H1 (cell line): ENCODE data around the gene ROR1. TPM values are rescaled to one million over a fixed set of nuclear protein-coding genes. Genes with fewer than 3 reads are reported as not detected.

ENCODE experiments used
- CEBPB ChIP-seq: IDR thresholded peaks from 2 replicates; pipeline ENCODE4 v1.6.1; 2012; ENCODE audit warnings: low read depth, low read length
- CREB1 ChIP-seq: IDR thresholded peaks from 2 replicates; pipeline ENCODE4 v1.6.1; 2012; ENCODE audit warnings: inconsistent platforms
- TBP ChIP-seq: IDR thresholded peaks from 2 replicates; pipeline ENCODE4 v1.6.1; 2011; ENCODE audit warnings: low read depth, low read length, improper control_type of control experiment
- polyA plus RNA-seq, 7 experiments: library from polyadenylated mRNA; depleted of rRNA in 3 of 7; stranded (reverse) in 5 of 7; unstranded in 2 of 7; fragments of >200 nt in 5 of 7; fragments of 200-250 nt in 2 of 7; gene quantifications; 1 replicate in 5 of 7; 2 replicates in 1 of 7; 4 replicates in 1 of 7; pipeline versions ENCODE4 v1.2.1 to v1.2.3, GENCODE V29; 2011 to 2013; ENCODE audit warnings: missing spikeins in 2 of 7, mixed read lengths in 2 of 7
- total RNA-seq: library from RNA; stranded (reverse); fragmentation: NEBNext Ultra II Directional; extraction: Animal tissue kit (Norgen Biotek cat#: 25700); gene quantifications from 2 replicates; pipeline ENCODE4 v1.2.1, GENCODE V29; 2021

ROR1 gene
- total and polyA plus RNA-seq, 2 of the 8 experiments (the other 6 are each of a cell fraction or from before 2014, with no cell fraction given) = 33.6 to 73.6 TPM

- TF ChIP-seq TBP (no peak), CEBPB (no peak), CREB1 (no peak)
Measured at GRCh38 chr1:63896755-63897154, 122.9 kb downstream of the ROR1 start (continued).
